Mucosa of stomach (tissue), 1 donor: Measurements from ENCODE around the gene EXTL1.
"Not testable (repeated sequence)": the region's sequence is repeated elsewhere in the genome, so short reads cannot be mapped to it uniquely, and the experiment has no call there.

Source experiments
- H3K27me3 ChIP-seq: one replicate; pipeline ENCODE4 v1.7.0; 2013; ENCODE audit warnings: mild to moderate bottlenecking, low read length; ENCODE audit not compliant: control insufficient read depth, insufficient read depth
- H3K36me3 ChIP-seq: one replicate; pipeline ENCODE4 v1.7.0; 2013; ENCODE audit warnings: low read length; ENCODE audit not compliant: control insufficient read depth, insufficient read depth
- H3K4me1 ChIP-seq: one replicate; pipeline ENCODE4 v1.7.0; 2013; ENCODE audit warnings: mild to moderate bottlenecking, low read length; ENCODE audit not compliant: control insufficient read depth, insufficient read depth
- H3K4me3 ChIP-seq: one replicate; pipeline ENCODE4 v1.7.0; 2013; ENCODE audit warnings: low read length
- H3K9ac ChIP-seq: one replicate; pipeline ENCODE4 v1.7.0; 2013; ENCODE audit warnings: mild to moderate bottlenecking, low read length, moderate library complexity
- H3K9me3 ChIP-seq: one replicate; pipeline ENCODE4 v1.7.0; 2013; ENCODE audit warnings: mild to moderate bottlenecking, low read length, moderate library complexity; ENCODE audit not compliant: control insufficient read depth
- donor health status: Pancreatic carcinoma.

Gene EXTL1

DNA sequence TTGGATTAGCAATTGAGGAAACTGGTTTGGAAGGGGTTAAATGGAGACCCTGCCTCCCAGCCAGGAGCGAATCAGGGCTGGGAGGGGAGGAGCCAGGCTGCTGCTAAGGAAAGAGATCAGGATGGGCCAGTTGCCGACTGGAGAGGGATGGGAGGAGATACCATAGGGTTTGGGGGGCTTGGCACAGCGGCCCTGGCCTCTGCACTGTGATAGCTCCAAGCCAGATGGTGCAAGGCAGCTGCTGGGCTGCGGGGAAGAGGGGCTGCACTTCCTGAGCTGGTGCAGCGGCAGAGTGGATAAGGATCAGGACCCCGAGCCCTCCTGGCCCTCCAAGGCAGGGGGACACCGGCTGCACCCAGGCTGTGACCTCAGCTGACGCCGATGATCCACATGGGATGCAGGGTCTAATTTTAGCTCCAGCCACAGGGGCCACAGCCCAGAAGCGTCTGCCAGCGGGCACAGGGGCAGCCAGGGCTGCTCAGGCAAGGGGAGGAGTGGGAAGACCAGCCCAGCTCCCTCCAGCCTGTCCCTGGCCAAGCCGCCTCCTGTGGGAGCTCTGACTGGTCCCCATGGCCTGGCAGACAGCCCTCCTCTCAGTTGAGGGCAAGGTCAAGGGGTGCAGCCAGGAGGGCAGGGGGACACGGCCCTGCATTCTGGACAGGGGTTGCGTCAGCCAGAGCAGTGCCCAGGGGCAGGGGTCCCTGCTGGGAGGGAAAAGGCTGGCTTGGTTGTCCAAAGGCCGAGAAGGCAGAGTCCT lies at the start of gene EXTL1:
TSS of gene EXTL1 (plus strand) at position 129 of the 757 bp plus-strand sequence. CDS start 872 bp downstream, outside the sequence.
- Histone ChIP-seq H3K9ac (no peak within 1 kb of the TSS), H3K4me3 (no peak within 1 kb of the TSS), H3K9me3 (no peaks in the 10 kb centered on the region), H3K36me3 (no peaks in the 10 kb centered on the region), H3K27me3 (peaks cover 2% of the 10 kb centered on the region), H3K4me1 (no peaks in the 10 kb centered on the region)

DNA sequence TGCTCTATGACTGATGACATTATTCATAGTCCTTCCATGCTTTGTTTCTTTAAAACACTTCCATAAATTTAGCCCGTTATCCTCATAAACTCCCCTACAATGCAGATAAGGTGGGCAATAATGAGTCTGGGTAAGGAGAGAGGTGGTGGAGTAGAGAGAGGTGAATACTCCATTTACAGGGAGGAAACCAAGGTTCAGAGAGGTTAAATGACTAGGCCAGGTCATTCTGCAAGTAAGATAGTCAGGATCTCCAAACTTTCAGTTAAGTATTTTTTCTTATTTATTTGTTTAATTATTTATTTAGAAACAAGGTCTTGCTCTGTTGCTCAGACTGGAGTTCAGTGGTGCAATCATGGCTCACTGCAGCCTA lies 49.8 kb upstream of the EXTL1 start:
- Histone ChIP-seq H3K9ac (no peak overlapping the region), H3K27me3 (no peaks in the 10 kb centered on the region), H3K9me3 (no peaks in the 10 kb centered on the region), H3K4me1 (no peaks in the 10 kb centered on the region), H3K4me3 (no peak overlapping the region), H3K36me3 (peaks cover 5% of the 10 kb centered on the region)

DNA sequence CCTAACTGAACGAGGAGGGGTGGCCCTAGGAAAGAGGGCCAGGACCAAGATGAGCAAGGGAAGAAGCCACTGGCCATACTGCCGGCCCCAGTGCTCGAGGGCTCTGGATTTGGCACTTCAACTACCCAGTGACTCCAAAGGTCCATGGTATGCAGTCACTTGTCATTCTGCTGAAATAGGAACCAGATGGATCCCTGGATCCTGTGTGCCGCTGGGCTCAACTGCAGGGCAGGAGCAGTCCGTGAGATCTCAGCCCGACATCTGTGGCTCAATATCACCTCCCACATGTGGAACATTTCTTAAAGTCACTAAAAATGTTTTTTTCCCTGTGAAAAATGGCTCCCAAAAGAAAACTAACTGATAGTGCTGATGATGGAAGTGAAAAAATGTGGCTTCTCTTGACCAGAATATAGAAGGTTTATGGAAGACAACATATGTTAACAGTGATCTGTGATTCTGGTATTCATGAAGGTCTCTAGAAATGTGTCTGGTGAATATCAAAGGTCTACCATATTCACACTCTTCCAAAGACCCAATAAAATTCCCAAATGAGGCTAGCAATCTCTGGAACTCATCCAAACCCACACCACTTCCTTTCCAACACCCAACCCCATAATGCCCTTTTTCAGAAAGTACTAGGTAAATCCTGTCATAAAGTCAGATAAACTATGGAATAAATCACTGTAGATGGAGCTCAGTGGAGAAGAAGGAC lies 47.8 kb upstream of the EXTL1 start:
- Histone ChIP-seq H3K4me3 (no peak overlapping the region), H3K27me3 (no peaks in the 10 kb centered on the region), H3K9ac (no peak overlapping the region), H3K9me3 (no peaks in the 10 kb centered on the region), H3K36me3 (peaks cover 2% of the 10 kb centered on the region), H3K4me1 (no peaks in the 10 kb centered on the region)

DNA sequence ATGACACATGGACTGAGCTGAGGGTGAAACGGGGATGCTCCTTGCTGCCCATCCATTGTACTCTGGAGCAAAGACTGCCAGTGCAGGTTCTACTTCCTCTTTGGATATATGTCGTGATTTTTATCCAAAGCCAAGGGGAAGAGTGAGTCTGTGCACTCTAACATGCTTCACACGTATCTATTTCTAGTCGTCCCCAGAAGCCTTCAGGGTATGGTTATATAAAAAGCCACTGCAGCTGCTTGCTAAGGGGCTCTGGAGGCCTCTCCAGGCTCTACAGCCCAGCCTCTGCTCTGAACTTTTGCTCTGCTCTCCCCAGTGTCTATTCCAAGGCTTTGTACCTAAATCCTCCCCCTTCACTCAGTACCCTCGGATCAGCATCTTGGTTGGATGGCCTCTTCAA lies 43.8 kb upstream of the EXTL1 start:
- Histone ChIP-seq H3K27me3 (no peaks in the 10 kb centered on the region), H3K36me3 (peaks cover 1% of the 10 kb centered on the region), H3K4me3 (no peak overlapping the region), H3K4me1 (no peaks in the 10 kb centered on the region), H3K9ac (no peak overlapping the region), H3K9me3 (no peaks in the 10 kb centered on the region)

DNA sequence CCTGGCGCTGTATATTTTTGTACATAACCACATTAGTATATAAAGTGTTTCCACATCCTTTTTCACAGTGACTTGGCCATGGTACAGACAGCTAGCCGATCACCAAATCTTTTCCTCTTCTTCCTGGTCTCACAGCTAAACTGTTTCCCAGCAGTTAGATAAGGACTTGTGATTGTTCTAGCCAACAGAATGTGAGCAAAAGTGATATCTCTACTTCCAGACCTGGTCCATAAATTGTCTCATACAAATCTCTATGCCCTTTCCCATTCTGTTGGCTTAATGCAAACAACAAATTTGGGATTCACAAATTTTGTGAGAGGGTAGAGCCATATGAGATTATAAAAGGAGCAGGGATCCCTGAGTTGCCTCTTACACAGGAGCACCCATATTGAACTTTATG lies 43.2 kb upstream of the EXTL1 start:
- no peaks in the 10 kb centered on the region for H3K9me3 ChIP-seq
- no peaks in the 10 kb centered on the region for H3K4me1 ChIP-seq
- peaks cover 4% of the 10 kb centered on the region for H3K36me3 ChIP-seq
- no peak overlapping the region for H3K9ac ChIP-seq
- H3K4me3 ChIP-seq = no peak overlapping the region
- no peaks in the 10 kb centered on the region for H3K27me3 ChIP-seq

DNA sequence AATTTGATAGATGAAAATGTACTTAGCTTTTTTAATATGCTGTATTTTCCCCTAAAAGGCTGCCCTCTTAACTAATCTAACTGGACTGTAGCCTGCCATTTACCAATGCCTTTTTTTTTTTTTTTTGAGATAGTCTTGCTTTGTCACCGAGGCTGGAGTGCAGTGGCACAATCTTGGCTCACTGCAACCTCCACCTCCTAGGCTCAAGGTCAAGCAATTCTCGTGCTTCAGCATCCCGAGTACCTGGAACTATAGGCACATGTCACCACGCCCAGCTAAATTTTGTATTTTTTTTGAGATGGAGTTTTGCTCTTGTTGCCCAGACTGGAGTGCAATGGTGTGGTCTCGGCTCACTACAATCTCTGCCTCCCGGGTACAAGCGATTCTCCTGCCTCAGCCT lies 42.4 kb upstream of the EXTL1 start:
- H3K36me3 ChIP-seq = peaks cover 4% of the 10 kb centered on the region
- H3K9ac ChIP-seq = no peak overlapping the region
- H3K4me3 ChIP-seq = no peak overlapping the region
- no peaks in the 10 kb centered on the region for H3K9me3 ChIP-seq
- no peaks in the 10 kb centered on the region for H3K27me3 ChIP-seq
- H3K4me1 ChIP-seq = no peaks in the 10 kb centered on the region

- Histone ChIP-seq H3K9me3 (no peaks in the 10 kb centered on the region), H3K27me3 (no peaks in the 10 kb centered on the region), H3K36me3 (peaks cover 11% of the 10 kb centered on the region), H3K4me3 (no peak overlapping the region), H3K9ac (no peak overlapping the region), H3K4me1 (no peaks in the 10 kb centered on the region)
Observed at GRCh38 chr1:25985171-25985570, 36.4 kb upstream of the EXTL1 start.

DNA sequence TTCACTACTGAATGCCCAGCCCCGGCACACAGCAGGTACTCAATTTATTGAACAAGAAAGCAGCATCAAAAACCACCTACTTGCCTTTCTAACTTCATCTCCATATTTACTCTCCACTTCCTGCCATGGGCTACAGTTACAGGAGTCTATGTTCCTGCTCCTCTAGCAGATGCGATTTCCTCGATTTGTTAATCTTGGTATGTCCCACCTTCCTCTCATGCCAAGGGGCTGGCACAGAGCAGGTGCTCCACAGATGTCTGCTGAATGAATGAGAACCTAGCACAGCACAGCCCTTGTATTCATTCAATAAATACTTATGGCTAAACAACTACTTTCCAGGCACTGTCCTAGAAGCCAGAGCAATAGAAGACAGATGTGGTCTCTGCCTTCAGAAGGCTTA lies 35.9 kb upstream of the EXTL1 start:
- Histone ChIP-seq H3K4me1 (no peaks in the 10 kb centered on the region), H3K36me3 (peaks cover 11% of the 10 kb centered on the region)

GRCh38 chr1:25986773-25987172 lies 34.8 kb upstream of the EXTL1 start:
- not testable (repeated sequence) for H3K4me3 ChIP-seq, H3K27me3 ChIP-seq, H3K4me1 ChIP-seq, H3K9me3 ChIP-seq, H3K9ac ChIP-seq
- H3K36me3 ChIP-seq = peaks cover 11% of the 10 kb centered on the region

More for the DNA sequence above, 35.9 kb upstream of the EXTL1 start:
- no peak overlapping the region for H3K4me3 ChIP-seq
- no peaks in the 10 kb centered on the region for H3K27me3 ChIP-seq
- no peak overlapping the region for H3K9ac ChIP-seq
- H3K9me3 ChIP-seq = no peaks in the 10 kb centered on the region

DNA sequence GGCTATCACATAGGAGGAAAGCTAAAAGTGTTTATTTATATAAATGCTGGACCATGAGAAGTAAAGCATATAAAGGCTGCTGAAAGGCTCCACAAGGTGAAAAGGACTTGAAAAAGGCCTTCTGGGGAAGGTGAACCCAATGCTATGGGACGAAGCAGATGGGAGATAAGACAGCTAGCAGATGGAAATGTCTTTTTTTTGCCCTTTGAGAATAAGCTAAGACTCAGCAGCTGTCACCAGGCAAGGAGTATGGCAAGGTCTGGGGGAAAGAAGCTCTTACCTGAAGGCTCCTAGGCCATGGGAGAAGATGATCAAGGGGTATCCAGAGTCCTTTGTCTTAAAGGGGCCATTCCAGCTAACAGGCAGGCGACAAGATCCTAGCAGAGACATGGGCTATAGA lies 33.6 kb upstream of the EXTL1 start:
- no peak overlapping the region for H3K4me3 ChIP-seq
- H3K9ac ChIP-seq = no peak overlapping the region
- no peaks in the 10 kb centered on the region for H3K27me3 ChIP-seq
- no peaks in the 10 kb centered on the region for H3K4me1 ChIP-seq
- no peaks in the 10 kb centered on the region for H3K9me3 ChIP-seq
- H3K36me3 ChIP-seq = peaks cover 8% of the 10 kb centered on the region

DNA sequence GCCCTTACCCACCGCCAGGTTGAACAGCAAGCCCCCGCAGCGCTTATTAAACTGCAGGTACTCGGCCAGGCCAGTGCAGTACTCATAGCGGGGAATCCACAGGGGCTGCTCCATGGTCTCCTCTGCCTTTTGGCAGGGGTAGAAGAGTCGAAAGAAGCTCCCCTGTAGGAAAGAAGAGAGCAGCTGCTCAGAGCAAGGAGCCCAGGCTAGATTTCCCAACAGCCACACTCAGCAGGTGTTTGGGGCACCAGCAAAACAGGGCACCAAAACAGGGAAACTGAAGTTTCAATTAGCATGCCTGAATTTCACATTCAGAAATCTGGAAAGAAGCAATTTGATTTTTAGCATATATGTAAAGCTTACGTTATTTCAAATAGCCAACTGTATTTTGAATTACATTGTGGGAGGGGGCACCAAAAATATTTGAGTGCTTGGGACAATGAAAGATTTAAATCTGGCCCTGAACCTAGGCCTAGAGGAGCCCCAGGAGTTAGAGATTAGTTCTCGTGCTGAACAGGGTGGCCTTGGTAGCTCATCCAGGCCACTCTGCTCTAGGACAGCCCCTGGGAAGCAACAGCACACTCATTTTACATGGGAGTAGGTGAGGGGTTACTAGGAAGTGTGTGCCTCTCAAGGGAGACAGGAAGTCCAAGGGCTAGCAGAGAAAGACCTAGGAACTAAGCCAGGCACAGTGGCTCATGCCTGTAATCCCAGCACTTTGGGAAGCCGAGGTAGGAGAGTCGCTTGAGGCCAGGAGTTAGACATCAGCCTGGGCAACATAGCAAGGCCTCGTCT lies 31.9 kb upstream of the EXTL1 start:
- H3K27me3 ChIP-seq = no peaks in the 10 kb centered on the region
- no peak overlapping the region for H3K9ac ChIP-seq
- H3K4me1 ChIP-seq = no peaks in the 10 kb centered on the region
- peaks cover 7% of the 10 kb centered on the region for H3K36me3 ChIP-seq
- no peaks in the 10 kb centered on the region for H3K9me3 ChIP-seq
- no peak overlapping the region for H3K4me3 ChIP-seq

GRCh38 chr1:25990251-25990650 lies 31.3 kb upstream of the EXTL1 start:
- no peaks in the 10 kb centered on the region for H3K9me3 ChIP-seq
- no peaks in the 10 kb centered on the region for H3K4me1 ChIP-seq
- no peaks in the 10 kb centered on the region for H3K27me3 ChIP-seq
- peaks cover 7% of the 10 kb centered on the region for H3K36me3 ChIP-seq
- no peak overlapping the region for H3K9ac ChIP-seq
- no peak overlapping the region for H3K4me3 ChIP-seq
